Osteocyte (in vitro differentiated cells): Measurements from ENCODE around the gene CES4A. TPM values are rescaled to one million over a fixed set of nuclear protein-coding genes. Genes with fewer than 3 reads are reported as not detected.

Source experiments
- DNase-seq: peaks from one replicate; pipeline ENCODE4 v3.0.0; 2021; ENCODE audit warnings: mixed read lengths; ENCODE audit not compliant: unreplicated experiment; ENCODE audit errors: extremely low spot score
- H3K27ac Mint-ChIP-seq: one replicate; pipeline ENCODE4 v1.8.0; 2021; ENCODE audit warnings: mild to moderate bottlenecking, mixed read lengths; ENCODE audit not compliant: unreplicated experiment
- H3K27me3 Mint-ChIP-seq: one replicate; pipeline ENCODE4 v1.8.0; 2021; ENCODE audit warnings: mixed read lengths; ENCODE audit not compliant: unreplicated experiment
- H3K36me3 Mint-ChIP-seq: one replicate; pipeline ENCODE4 v1.8.0; 2021; ENCODE audit warnings: mixed read lengths; ENCODE audit not compliant: unreplicated experiment
- H3K4me1 Mint-ChIP-seq: one replicate; pipeline ENCODE4 v1.8.0; 2021; ENCODE audit warnings: mixed read lengths; ENCODE audit not compliant: unreplicated experiment
- H3K4me3 Mint-ChIP-seq: one replicate; pipeline ENCODE4 v1.8.0; 2021; ENCODE audit warnings: mild to moderate bottlenecking, moderate library complexity, mixed read lengths; ENCODE audit not compliant: unreplicated experiment
- H3K9me3 Mint-ChIP-seq: one replicate; pipeline ENCODE4 v1.8.0; 2021; ENCODE audit warnings: mixed read lengths; ENCODE audit not compliant: unreplicated experiment
- total RNA-seq: library from RNA; stranded (reverse); gene quantifications from 2 replicates; pipeline ENCODE4 v1.2.1, GENCODE V29; 2021
- TF ChIP-seq, protein P1 (sequence below): fragments of 200-600 bp; sonication (generic); IDR thresholded peaks from 2 replicates; pipeline ENCODE4 v1.5.0; 2021; ENCODE audit warnings: antibody characterized with exemption, mild to moderate bottlenecking, moderate library complexity

Gene CES4A
- total RNA-seq, 1 donor from 2014 or later, result 3.8 TPM

DNA sequence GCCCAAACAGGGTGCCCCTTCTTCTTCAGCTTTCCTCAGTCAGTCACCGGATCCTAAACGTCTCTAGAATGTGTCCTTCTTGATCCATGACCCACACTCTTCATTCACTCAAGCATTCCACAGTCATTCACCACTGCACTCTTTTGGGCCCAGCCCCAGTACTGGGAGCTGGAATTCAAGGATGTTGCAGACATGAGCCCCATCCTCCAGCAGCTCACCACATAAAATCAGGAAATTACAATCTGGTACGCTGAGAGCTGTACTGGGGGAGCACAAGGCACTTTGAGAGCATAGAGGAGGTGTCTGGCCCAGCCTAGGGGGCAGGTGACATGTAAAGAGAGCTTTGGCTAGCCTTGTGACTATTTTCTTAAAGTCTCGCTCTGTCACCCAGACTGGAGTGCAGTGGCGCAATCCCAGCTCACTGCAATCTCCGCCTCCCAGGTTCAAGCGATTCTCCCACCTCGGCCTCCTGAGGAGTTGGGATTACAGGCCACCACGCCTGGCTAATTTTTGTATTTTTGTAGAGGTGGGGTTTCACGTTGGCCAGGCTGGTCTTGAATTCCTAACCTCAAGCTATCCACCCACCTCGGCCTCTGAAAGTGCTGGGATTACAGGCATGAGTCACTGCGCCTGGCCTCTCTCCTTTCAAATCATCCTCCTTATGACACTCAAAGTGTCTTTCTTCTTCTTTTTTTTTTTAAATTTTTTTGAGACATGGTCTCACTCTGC, 18.7 kb downstream of the CES4A start:
- Mint-ChIP-seq H3K4me3 (no peak overlapping the region), H3K27ac (no peak overlapping the region), H3K4me1 (no peaks in the 10 kb centered on the region), H3K36me3 (no peaks in the 10 kb centered on the region), H3K9me3 (no peaks in the 10 kb centered on the region), H3K27me3 (no peaks in the 10 kb centered on the region)
- TF ChIP-seq, protein P1, sequence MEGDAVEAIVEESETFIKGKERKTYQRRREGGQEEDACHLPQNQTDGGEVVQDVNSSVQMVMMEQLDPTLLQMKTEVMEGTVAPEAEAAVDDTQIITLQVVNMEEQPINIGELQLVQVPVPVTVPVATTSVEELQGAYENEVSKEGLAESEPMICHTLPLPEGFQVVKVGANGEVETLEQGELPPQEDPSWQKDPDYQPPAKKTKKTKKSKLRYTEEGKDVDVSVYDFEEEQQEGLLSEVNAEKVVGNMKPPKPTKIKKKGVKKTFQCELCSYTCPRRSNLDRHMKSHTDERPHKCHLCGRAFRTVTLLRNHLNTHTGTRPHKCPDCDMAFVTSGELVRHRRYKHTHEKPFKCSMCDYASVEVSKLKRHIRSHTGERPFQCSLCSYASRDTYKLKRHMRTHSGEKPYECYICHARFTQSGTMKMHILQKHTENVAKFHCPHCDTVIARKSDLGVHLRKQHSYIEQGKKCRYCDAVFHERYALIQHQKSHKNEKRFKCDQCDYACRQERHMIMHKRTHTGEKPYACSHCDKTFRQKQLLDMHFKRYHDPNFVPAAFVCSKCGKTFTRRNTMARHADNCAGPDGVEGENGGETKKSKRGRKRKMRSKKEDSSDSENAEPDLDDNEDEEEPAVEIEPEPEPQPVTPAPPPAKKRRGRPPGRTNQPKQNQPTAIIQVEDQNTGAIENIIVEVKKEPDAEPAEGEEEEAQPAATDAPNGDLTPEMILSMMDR, result no peak
- DNase-seq, result no peak

DNA sequence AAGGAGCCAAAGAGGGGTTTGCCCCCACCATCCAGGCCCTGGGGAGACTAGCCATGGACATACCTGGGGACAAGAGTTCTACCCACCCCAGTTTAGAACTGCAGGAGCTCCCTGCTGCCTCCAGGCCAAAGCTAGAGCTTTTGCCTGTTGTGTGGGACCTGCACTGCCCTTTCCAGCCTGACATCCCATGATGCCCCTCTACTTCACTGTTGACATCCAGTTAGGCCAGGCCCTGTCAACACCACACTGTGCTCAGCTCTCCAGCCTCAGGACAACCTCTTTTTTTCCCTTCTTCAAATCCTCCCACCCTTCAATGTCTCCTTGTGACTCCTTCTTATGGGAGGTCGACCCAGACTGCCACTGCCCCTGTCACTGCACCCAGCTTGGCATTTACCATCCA, 20.8 kb downstream of the CES4A start:
- Mint-ChIP-seq H3K4me1 (peaks cover 3% of the 10 kb centered on the region), H3K4me3 (no peak overlapping the region), H3K27me3 (no peaks in the 10 kb centered on the region), H3K27ac (no peak overlapping the region), H3K36me3 (no peaks in the 10 kb centered on the region), H3K9me3 (no peaks in the 10 kb centered on the region)
- TF ChIP-seq, protein P1, result no peak
- DNase-seq, result no peak

DNA sequence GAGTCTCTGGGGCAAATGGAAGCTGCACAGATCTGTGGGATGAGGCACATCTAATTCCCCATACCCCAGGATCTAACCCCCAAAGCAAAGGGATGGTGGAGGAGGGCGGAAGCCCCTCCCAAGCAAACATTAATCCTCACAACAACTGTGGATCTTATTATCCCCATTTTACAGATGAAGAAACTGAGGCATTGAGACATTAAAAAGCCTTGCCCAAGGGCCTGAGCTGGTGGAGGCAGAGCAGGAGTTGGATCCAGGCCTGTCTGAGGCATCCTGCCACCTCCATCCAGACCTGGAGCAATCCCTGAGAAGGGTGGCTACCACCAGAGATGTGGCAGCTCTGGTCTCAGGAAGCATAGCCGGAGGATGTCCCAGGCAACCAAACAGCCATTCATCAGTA, 22.9 kb downstream of the CES4A start:
- Mint-ChIP-seq H3K4me1 (peaks cover 5% of the 10 kb centered on the region), H3K9me3 (no peaks in the 10 kb centered on the region), H3K27ac (no peak overlapping the region), H3K36me3 (no peaks in the 10 kb centered on the region), H3K27me3 (no peaks in the 10 kb centered on the region), H3K4me3 (no peak overlapping the region)
- TF ChIP-seq, protein P1, result no peak
- DNase-seq, result no peak

DNA sequence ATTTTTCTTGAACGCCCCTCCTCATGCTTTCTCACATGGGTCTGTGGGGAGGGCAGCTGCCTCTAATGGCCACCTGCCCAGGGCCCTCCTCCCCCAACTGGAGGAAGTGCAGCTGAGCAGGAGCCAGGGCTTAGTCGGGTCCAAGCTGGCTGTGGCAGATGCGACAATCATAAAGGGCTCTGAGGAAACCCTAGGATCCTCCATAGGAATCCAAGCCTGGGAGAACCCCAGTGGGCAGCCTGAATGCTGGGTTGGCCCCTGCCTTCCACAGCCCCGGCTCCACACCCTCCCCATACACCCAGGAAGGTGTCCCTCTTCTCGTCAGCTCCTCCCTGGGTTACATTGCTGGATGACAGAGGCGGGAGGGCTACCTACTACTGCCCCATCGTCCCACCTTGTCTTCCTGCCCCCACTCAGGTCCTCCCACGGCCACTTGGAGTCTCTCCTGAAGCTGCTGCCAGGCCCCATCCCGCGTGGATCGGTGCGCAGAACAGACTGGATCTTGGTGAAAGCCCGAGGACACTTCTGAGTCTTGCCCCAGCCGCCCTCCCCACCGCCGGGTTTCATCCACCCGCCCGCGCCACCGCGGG, 24.9 kb downstream of the CES4A start:
- H3K4me3 Mint-ChIP-seq, result peak overlapping the region; percentile 44
- TF ChIP-seq, protein P1, result no peak
- H3K36me3 Mint-ChIP-seq, result no peaks in the 10 kb centered on the region
- H3K9me3 Mint-ChIP-seq, result no peaks in the 10 kb centered on the region
- no peaks in the 10 kb centered on the region for H3K27me3 Mint-ChIP-seq
- no peak for DNase-seq
- peaks cover 5% of the 10 kb centered on the region for H3K4me1 Mint-ChIP-seq
- no peak overlapping the region for H3K27ac Mint-ChIP-seq

DNA sequence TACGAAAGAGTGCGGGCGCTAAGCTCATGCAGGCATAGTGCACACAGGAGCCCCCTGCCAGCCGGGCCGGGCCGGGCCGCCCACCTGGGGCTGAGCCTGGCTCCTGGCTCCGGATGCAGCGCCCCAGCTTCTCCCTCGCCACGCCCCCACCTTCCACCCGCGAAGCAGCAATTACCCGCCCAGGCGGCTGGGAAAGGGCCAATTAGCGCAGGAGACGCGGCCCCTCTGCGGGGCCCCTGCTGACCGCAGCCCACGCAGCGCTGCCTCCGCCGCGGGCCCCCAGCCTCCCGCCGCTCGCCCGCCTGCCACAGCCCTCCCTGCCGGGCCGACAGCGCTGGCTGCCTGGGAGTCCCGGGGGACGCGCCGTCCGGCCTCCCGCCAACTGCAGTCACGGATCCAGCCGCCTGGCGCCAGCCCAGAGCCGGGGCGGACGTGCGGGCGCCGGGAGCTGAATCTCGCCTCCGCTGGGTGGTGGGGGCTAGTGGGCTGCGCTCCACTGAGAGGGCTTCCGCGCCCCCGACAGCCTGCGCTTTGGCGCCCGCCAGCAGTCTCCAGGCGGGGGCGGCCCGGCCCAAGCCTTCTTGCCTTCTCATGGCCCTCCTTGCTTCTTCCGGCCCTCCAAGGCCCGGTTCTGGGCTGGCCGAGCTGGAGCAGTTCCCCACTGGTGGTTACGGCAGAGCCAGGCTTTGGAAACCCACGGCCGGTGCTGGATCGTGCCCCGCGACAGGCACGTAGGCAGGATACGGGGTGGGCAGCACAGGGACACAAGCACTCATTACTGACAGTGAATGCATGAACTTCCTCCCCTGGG, 25.6 kb downstream of the CES4A start:
- no peak overlapping the region for H3K27ac Mint-ChIP-seq
- no peaks in the 10 kb centered on the region for H3K36me3 Mint-ChIP-seq
- H3K27me3 Mint-ChIP-seq, result no peaks in the 10 kb centered on the region
- TF ChIP-seq, protein P1, result peak; percentile 46
- no peaks in the 10 kb centered on the region for H3K9me3 Mint-ChIP-seq
- H3K4me1 Mint-ChIP-seq, result peaks cover 5% of the 10 kb centered on the region
- DNase-seq, result peak; percentile 95
- H3K4me3 Mint-ChIP-seq, result peak overlapping the region; percentile 61
